ENCODE data around the gene MCRIP1. TPM values are rescaled to one million over a fixed set of nuclear protein-coding genes. Genes with fewer than 3 reads are reported as not detected.

MCRIP1 gene
- total and polyA plus RNA-seq, 4 donors: 16.6 to 42.0 (median 26.2) TPM

GRCh38 chr17:81842725-81843504, 9.8 kb upstream of the MCRIP1 start (continued):
- TF ChIP-seq ZBTB33 (IDR thresholded peaks at IDR 0.05): no peak
- TF ChIP-seq JUND (IDR thresholded peaks at IDR 0.05): peak in 1 of 2 donors; percentile 43

DNA sequence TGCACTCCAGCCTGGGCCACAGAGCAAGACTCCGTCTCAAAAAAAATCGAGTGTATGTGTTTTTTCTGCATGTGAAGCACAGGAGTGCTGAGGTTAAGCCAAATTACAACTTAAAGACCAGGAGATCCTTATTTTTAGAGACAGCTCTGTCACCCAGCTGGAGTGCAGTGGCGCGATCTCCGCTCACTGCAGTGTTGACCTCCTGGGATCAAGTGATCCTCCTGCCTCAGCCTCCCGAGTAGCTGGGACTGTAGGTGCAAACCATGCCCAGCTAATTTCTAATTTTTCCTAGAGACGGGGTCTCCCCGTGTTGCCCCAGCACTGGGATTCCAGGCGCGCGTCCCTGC, 9.3 kb upstream of the MCRIP1 start:
- Histone ChIP-seq H3K27me3 (ENCODE audit: control insufficient read depth in 4 of 4, insufficient read depth in 4 of 4, low read length in 3 of 4) (no peaks in the 10 kb centered on the region), H3K4me3 (ENCODE audit: low read depth in 1 of 3, low read length in 3 of 3) (no peak overlapping the region), H3K9ac (ENCODE audit: low read depth in 1 of 2, low read length in 2 of 2) (no peak overlapping the region), H3K9me3 (ENCODE audit: control insufficient read depth in 4 of 4, low read length in 3 of 4) (no peaks in the 10 kb centered on the region), H3K27ac (ENCODE audit: low read depth in 1 of 2, low read length in 2 of 2) (peak overlapping the region; percentile 15 to 56), H3K4me1 (ENCODE audit: control insufficient read depth in 4 of 4, insufficient read depth in 4 of 4, low read length in 3 of 4) (peaks cover 0 to 29% (median 19%) of the 10 kb centered on the region in 4 donors), H3K36me3 (ENCODE audit: control insufficient read depth in 4 of 4, insufficient read depth in 3 of 4, low read depth in 1 of 4, low read length in 3 of 4) (peaks cover 29 to 46% (median 34%) of the 10 kb centered on the region in 4 donors)
- WGBS: 94% methylated on average over 11 of the region's 11 CpGs
- DNase-seq (ENCODE audit: low spot score): no peak
- TF ChIP-seq FOXA2 (IDR thresholded peaks at IDR 0.05) (no peak), TAF1 (conservative IDR thresholded peaks at IDR 0.05) (no peak), ZBTB33 (IDR thresholded peaks at IDR 0.05) (no peak), JUND (IDR thresholded peaks at IDR 0.05) (no peak), SP1 (IDR thresholded peaks at IDR 0.05) (no peak), HNF4G (IDR thresholded peaks at IDR 0.05) (no peak), GABPA (IDR thresholded peaks at IDR 0.05 in 1 of 2, conservative IDR thresholded peaks at IDR 0.05 in 1 of 2) (no peak), ATF3 (IDR thresholded peaks at IDR 0.05) (no peak), HNF4A (conservative IDR thresholded peaks at IDR 0.05) (no peak), FOXA1 (IDR thresholded peaks at IDR 0.05) (no peak), RXRA (IDR thresholded peaks at IDR 0.05) (no peak), CTCF (IDR thresholded peaks at IDR 0.05; ENCODE audit: low read depth, low read length, missing input control) (no peak), RAD21 (IDR thresholded peaks at IDR 0.05) (no peak)
- TF ChIP-seq, protein P1, sequence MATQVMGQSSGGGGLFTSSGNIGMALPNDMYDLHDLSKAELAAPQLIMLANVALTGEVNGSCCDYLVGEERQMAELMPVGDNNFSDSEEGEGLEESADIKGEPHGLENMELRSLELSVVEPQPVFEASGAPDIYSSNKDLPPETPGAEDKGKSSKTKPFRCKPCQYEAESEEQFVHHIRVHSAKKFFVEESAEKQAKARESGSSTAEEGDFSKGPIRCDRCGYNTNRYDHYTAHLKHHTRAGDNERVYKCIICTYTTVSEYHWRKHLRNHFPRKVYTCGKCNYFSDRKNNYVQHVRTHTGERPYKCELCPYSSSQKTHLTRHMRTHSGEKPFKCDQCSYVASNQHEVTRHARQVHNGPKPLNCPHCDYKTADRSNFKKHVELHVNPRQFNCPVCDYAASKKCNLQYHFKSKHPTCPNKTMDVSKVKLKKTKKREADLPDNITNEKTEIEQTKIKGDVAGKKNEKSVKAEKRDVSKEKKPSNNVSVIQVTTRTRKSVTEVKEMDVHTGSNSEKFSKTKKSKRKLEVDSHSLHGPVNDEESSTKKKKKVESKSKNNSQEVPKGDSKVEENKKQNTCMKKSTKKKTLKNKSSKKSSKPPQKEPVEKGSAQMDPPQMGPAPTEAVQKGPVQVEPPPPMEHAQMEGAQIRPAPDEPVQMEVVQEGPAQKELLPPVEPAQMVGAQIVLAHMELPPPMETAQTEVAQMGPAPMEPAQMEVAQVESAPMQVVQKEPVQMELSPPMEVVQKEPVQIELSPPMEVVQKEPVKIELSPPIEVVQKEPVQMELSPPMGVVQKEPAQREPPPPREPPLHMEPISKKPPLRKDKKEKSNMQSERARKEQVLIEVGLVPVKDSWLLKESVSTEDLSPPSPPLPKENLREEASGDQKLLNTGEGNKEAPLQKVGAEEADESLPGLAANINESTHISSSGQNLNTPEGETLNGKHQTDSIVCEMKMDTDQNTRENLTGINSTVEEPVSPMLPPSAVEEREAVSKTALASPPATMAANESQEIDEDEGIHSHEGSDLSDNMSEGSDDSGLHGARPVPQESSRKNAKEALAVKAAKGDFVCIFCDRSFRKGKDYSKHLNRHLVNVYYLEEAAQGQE (IDR thresholded peaks at IDR 0.05): no peak
- TF ChIP-seq, protein P2, sequence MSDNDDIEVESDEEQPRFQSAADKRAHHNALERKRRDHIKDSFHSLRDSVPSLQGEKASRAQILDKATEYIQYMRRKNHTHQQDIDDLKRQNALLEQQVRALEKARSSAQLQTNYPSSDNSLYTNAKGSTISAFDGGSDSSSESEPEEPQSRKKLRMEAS (IDR thresholded peaks at IDR 0.05): no peak

All from liver (tissue), 9 donors.